GM12892 (cell line): ENCODE data around the gene POLR2E.

Experiments
- POLR2A ChIP-seq: IDR thresholded peaks from 2 replicates; pipeline ENCODE4 v1.6.1; 2011; ENCODE audit warnings: low read depth, low read length, control low read depth
- POLR2AphosphoS5 ChIP-seq: IDR thresholded peaks from 2 replicates; pipeline ENCODE4 v1.6.1; 2011; ENCODE audit warnings: low read depth, low read length, control low read depth

DNA sequence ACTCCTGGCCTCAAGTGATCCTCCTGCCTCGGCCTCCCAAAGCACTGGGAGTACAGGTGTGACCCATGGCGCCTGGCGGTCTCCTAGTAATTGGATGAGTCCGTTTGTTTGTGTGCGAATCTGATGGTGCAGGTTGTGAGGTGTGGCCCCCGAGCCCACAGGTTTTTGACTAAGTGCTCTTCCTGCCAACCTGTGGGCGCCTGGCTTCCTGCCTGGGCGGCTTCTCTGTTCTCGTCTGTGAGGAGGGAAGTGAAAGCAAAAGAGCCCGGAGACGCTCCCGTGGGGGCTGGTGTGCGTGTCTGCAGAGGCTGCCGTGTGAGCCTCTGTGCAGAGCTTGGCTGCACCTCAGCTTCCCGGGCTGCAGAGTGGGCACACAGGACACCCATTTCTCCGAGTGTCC is 18.2 kb downstream of the POLR2E start:
- TF ChIP-seq POLR2AphosphoS5: no peak
- no peak; the same call in 1 of the 2 replicates for TF ChIP-seq POLR2A
